ENCODE data around the gene LTV1.
"Not testable (repeated sequence)": the region's sequence is repeated elsewhere in the genome, so short reads cannot be mapped to it uniquely, and the experiment has no call there.

DNA sequence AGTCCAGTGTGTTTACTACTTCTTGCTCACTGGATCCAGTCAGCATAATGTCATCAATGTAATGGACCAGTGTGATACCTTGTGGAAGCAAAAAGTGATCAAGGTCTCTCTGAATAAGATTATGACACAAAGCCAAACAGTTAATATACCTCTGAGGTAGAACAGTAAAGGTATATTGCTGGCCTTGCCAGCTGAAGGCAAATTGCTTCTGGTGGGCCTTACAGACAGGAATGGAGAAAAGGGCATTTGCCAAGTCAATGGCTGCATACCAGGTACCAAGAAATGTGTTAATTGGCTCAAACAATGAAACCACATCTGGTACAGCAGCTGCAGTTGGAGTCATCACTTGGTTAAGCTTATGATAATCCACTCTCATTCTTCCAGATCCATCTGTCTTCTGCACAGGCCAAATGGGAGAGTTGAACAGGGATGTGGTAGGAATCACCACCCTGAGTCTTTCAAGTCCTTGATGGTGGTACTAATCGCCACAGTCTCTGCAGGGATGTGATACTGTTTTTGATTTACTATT is 28.1 kb downstream of the LTV1 start:
- TF ChIP-seq, protein P1, sequence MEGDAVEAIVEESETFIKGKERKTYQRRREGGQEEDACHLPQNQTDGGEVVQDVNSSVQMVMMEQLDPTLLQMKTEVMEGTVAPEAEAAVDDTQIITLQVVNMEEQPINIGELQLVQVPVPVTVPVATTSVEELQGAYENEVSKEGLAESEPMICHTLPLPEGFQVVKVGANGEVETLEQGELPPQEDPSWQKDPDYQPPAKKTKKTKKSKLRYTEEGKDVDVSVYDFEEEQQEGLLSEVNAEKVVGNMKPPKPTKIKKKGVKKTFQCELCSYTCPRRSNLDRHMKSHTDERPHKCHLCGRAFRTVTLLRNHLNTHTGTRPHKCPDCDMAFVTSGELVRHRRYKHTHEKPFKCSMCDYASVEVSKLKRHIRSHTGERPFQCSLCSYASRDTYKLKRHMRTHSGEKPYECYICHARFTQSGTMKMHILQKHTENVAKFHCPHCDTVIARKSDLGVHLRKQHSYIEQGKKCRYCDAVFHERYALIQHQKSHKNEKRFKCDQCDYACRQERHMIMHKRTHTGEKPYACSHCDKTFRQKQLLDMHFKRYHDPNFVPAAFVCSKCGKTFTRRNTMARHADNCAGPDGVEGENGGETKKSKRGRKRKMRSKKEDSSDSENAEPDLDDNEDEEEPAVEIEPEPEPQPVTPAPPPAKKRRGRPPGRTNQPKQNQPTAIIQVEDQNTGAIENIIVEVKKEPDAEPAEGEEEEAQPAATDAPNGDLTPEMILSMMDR (IDR thresholded peaks at IDR 0.05; ENCODE audit: insufficient read depth, low read depth, low read length), result not testable (repeated sequence)
- not testable (repeated sequence) for TF ChIP-seq EZH2 (IDR thresholded peaks at IDR 0.05; ENCODE audit: insufficient read depth, low read length)

All from astrocyte (in vitro differentiated cells and primary cell).